Activated CD4-positive, CD25-positive, alpha-beta regulatory T cell (primary cell): ENCODE results near the gene SPINDOC.
"Not testable (repeated sequence)": the region's sequence is repeated elsewhere in the genome, so short reads cannot be mapped to it uniquely, and the experiment has no call there.

Experiments
- DNase-seq, 4 experiments: peaks; one replicate each; lab custom pipeline; 2025; lab: John Stamatoyannopoulos, UW

Gene SPINDOC

GRCh38 chr11:63791495-63792167 lies 21.6 kb upstream of the SPINDOC start:
- DNase-seq, result no peak

GRCh38 chr11:63793161-63793560 lies 20.1 kb upstream of the SPINDOC start:
- DNase-seq, result no peak

- DNase-seq, result no peak
These were observed 18.2 kb upstream of the SPINDOC start for GRCh38 chr11:63795066-63795465.

GRCh38 chr11:63800921-63801320 lies 12.3 kb upstream of the SPINDOC start:
- DNase-seq, result no peak

GRCh38 chr11:63802637-63803414 lies 10.4 kb upstream of the SPINDOC start:
- DNase-seq, result no peak

GRCh38 chr11:63804259-63804658 lies 9.0 kb upstream of the SPINDOC start:
- no peak for DNase-seq

GRCh38 chr11:63805844-63806415 lies 7.3 kb upstream of the SPINDOC start:
- DNase-seq, result no peak

GRCh38 chr11:63810383-63810782 lies 2.9 kb upstream of the SPINDOC start:
- not testable (repeated sequence) for DNase-seq

GRCh38 chr11:63811522-63811921 lies 1.7 kb upstream of the SPINDOC start:
- no peak for DNase-seq

- DNase-seq, result peak in 1 of 4 experiments; percentile 5
These were observed 517 bp downstream of the SPINDOC start for GRCh38 chr11:63813563-63814382.

GRCh38 chr11:63814383-63814736 lies 1.1 kb downstream of the SPINDOC start:
- DNase-seq, result no peak

GRCh38 chr11:63816166-63816565 lies 2.9 kb downstream of the SPINDOC start:
- no peak for DNase-seq

- DNase-seq, result no peak
These were observed 3.5 kb downstream of the SPINDOC start for GRCh38 chr11:63816732-63817131.

GRCh38 chr11:63817758-63818498 lies 4.7 kb downstream of the SPINDOC start:
- DNase-seq, result no peak

- DNase-seq, result no peak
These were observed 5.4 kb downstream of the SPINDOC start for GRCh38 chr11:63818609-63819008.

- no peak for DNase-seq
These were observed 8.2 kb downstream of the SPINDOC start for GRCh38 chr11:63821411-63821810.

- DNase-seq, result no peak
These were observed 13.4 kb downstream of the SPINDOC start for GRCh38 chr11:63826471-63827190.

- DNase-seq, result no peak
These were observed 16.7 kb downstream of the SPINDOC start for GRCh38 chr11:63829823-63830489.

- DNase-seq, result no peak
These were observed 18.1 kb downstream of the SPINDOC start for GRCh38 chr11:63831326-63831725.

GRCh38 chr11:63832336-63832735 lies 19.1 kb downstream of the SPINDOC start:
- no peak for DNase-seq
